Aorta (tissue), 5 donors: ENCODE results near the gene HS6ST3. TPM values are rescaled to one million over a fixed set of nuclear protein-coding genes. Genes with fewer than 3 reads are reported as not detected.

Experiments
- ATAC-seq: fragments of 200-7000 bp; cut with Tn5 transposase; one replicate; pipeline ENCODE4 v1.9.1; 2022; ENCODE audit warnings: moderate library complexity; ENCODE audit not compliant: low FRiP score
- DNase-seq, 2 donors: peaks; one replicate each; pipeline ENCODE4 v3.0.0-alpha.2; 2020
- H3K27ac ChIP-seq, 2 donors: one replicate each; pipeline ENCODE4 v1.5.1; 2013; ENCODE audit warnings: low read length in 2 of 2, mild to moderate bottlenecking in 2 of 2, moderate library complexity in 2 of 2, control low read depth in 1 of 2, inconsistent platforms in 1 of 2, low read depth in 1 of 2
- H3K27me3 ChIP-seq, 2 donors: one replicate each; pipeline ENCODE4 v1.6.1; 2013; ENCODE audit warnings: control low read depth in 1 of 2, low read length in 1 of 2, mild to moderate bottlenecking in 1 of 2, moderate library complexity in 1 of 2; ENCODE audit not compliant: insufficient read depth in 2 of 2, control insufficient read depth in 1 of 2
- H3K36me3 ChIP-seq, 2 donors: one replicate each; pipeline ENCODE4 v1.6.1; 2013; ENCODE audit warnings: control low read depth in 1 of 2, low read length in 1 of 2, mild to moderate bottlenecking in 1 of 2; ENCODE audit not compliant: insufficient read depth in 2 of 2, control insufficient read depth in 1 of 2
- H3K4me1 ChIP-seq, 2 donors: one replicate each; pipeline ENCODE4 v1.6.1; 2013; ENCODE audit warnings: low read length in 2 of 2, control low read depth in 1 of 2, mild to moderate bottlenecking in 1 of 2, moderate library complexity in 1 of 2; ENCODE audit not compliant: insufficient read depth in 2 of 2, control insufficient read depth in 1 of 2
- H3K4me3 ChIP-seq, 2 donors: one replicate each; pipeline ENCODE4 v1.5.1; 2013; ENCODE audit warnings: low read length in 2 of 2, control low read depth in 1 of 2, mild to moderate bottlenecking in 1 of 2
- H3K9me3 ChIP-seq: one replicate; pipeline ENCODE4 v1.6.1; 2013; ENCODE audit warnings: mild to moderate bottlenecking, low read length; ENCODE audit not compliant: control insufficient read depth
- WGBS, 2 donors: extraction: QIAGEN DNeasy Blood & Tissue Kit; methylation state at CpG; one replicate each; pipeline ENCODE4 v1.1.7; 2013; 5-methylcytosine and 5-hydroxymethylcytosine counted together
- intact Hi-C, 2 donors: fragments of 100-400 bp; cut with DNase I; formaldehyde crosslinking; loops; one replicate each; pipeline versions ENCODE4 v1.14.2 to v1.15.0; 2022
- microRNA-seq, 2 donors: library from miRNA; unstranded; fragments of <30 nt; microRNA quantifications; one replicate each; pipeline ENCODE4 v1.2.0, GENCODE V29; 2020
- polyA plus RNA-seq, 2 donors: library from polyadenylated mRNA; stranded (reverse); fragments of 200-250 nt; gene quantifications; one replicate each; pipeline ENCODE4 v1.2.3, GENCODE V29; 2013
- total RNA-seq, 2 donors: library from RNA; stranded (reverse); fragmentation: NEBNext Ultra II Directional; extraction: Animal tissue kit (Norgen Biotek cat#: 25700); gene quantifications; one replicate each; pipeline ENCODE4 v1.2.1, GENCODE V29; 2021
- donor health status: healthy with polysubstance abuse.
- donor health status: Bipolar disorder and iron deficiency.
- donor health status: DM: no; HTN: no; CAD: no.
- donor health status: DM: no; HTN: no; CAD: no.
- donor health status: DM: yes; HTN: yes; CAD: no.

Gene HS6ST3
- total and polyA plus RNA-seq, 4 donors = under 0.01 to 4.9 (median 0.34) TPM

DNA sequence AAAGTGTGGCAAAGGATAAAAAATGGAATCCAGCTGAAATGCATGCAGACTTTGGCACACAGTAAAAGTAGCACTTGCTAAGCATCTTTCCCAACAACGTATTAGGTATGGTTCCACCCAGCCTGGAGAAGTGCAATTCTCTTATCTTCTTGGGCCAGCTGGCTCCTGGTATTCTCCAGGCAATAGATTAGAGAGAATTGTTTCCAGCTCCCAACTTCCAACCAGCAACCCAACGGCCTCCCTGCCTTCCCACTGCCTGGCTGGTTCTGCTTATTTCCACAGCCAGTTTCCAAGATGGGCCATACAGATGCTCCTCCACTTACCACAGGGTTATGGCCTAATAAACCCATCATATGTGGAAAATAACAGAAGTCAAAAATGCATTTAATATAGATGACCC is 771.0 kb downstream of the HS6ST3 start:
- Histone ChIP-seq H3K4me3 (no peak overlapping the region), H3K9me3 (no peaks in the 10 kb centered on the region), H3K27me3 (no peaks in the 10 kb centered on the region), H3K36me3 (no peaks in the 10 kb centered on the region), H3K27ac (no peak overlapping the region), H3K4me1 (no peaks in the 10 kb centered on the region)
- 47 to 74% methylated on average over 2 of the region's 2 CpGs for WGBS, 2 donors
- intact Hi-C loops = no loop called here
- DNase-seq (no peak), ATAC-seq (no peak)

- no peak overlapping the region for H3K4me3 ChIP-seq
- intact Hi-C loops = no loop called here
- DNase-seq (no peak), ATAC-seq (no peak)
- 78 to 83% methylated on average over 2 of the region's 2 CpGs for WGBS, 2 donors
- no peaks in the 10 kb centered on the region for H3K4me1 ChIP-seq
- H3K9me3 ChIP-seq = no peaks in the 10 kb centered on the region
- H3K27me3 ChIP-seq = no peaks in the 10 kb centered on the region
- H3K36me3 ChIP-seq = no peaks in the 10 kb centered on the region
- H3K27ac ChIP-seq = no peak overlapping the region
These were observed 772.2 kb downstream of the HS6ST3 start for GRCh38 chr13:96862093-96862492.

GRCh38 chr13:96862999-96863398 is 773.1 kb downstream of the HS6ST3 start:
- no peaks in the 10 kb centered on the region for H3K9me3 ChIP-seq
- 26 to 36% methylated on average over 1 of the region's 1 CpG for whole genome bisulfite sequencing, 2 donors
- no peak overlapping the region for H3K4me3 ChIP-seq
- no peak overlapping the region for H3K27ac ChIP-seq
- DNase-seq (no peak), ATAC-seq (no peak)
- H3K4me1 ChIP-seq = no peaks in the 10 kb centered on the region
- no peaks in the 10 kb centered on the region for H3K27me3 ChIP-seq
- no peaks in the 10 kb centered on the region for H3K36me3 ChIP-seq
- intact Hi-C loops = no loop called here

- 28 to 42% methylated on average over 2 of the region's 2 CpGs for WGBS, 2 donors
- Histone ChIP-seq H3K36me3 (no peaks in the 10 kb centered on the region), H3K9me3 (no peaks in the 10 kb centered on the region), H3K27me3 (no peaks in the 10 kb centered on the region), H3K4me3 (no peak overlapping the region), H3K4me1 (no peaks in the 10 kb centered on the region), H3K27ac (no peak overlapping the region)
- ATAC-seq = no peak
- no peak for DNase-seq
- intact Hi-C loops = no loop called here
These were observed 781.6 kb downstream of the HS6ST3 start for GRCh38 chr13:96871469-96871868.

DNA sequence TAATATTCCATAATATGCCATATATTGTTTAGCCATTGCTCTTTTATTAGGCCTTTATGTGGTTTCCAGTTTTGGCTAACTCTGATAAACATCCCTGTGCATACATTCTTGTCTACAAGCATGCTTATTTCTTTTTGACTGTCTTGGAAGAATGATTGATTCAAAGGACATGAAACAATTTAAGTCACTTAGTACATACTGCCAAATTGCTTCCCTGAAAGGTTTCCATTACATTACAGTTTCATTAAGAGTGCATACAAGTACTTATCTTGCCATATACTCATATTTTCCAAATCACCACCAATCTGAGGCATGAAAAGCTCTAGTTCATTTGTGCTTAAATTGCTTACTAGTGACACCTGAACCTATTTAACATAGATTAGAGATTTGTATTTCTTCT is 790.5 kb downstream of the HS6ST3 start:
- Histone ChIP-seq H3K36me3 (no peaks in the 10 kb centered on the region), H3K9me3 (peaks cover 2% of the 10 kb centered on the region), H3K27ac (no peak overlapping the region), H3K4me3 (no peak overlapping the region), H3K4me1 (no peaks in the 10 kb centered on the region), H3K27me3 (no peaks in the 10 kb centered on the region)
- intact Hi-C loops = no loop called here
- ATAC-seq (no peak), DNase-seq (no peak)

Small RNA genes within 50 kb of the gene (microRNA-seq; reads per million reads assigned to microRNA genes)
- 0 reads per million in 2 donors for gene MIR4501

Other genes with a start within 250 kb of the HS6ST3 start
- 10 to 100 TPM; 52.1 to 69.8 TPM for gene UGGT2, start 36.7 kb upstream of the HS6ST3 start, total RNA-seq
- gene UGGT2, start 36.7 kb upstream of the HS6ST3 start, polyA plus RNA-seq = 10 to 100 TPM in 1 of 2 donors, 1 to 10 TPM in 1; 8.3 to 25.4 TPM